Activated CD4-positive, alpha-beta memory T cell treated with anti-CD3 and anti-CD28 coated beads for 36 hours (primary cell): ENCODE data around the gene PLPPR1. TPM values are rescaled to one million over a fixed set of nuclear protein-coding genes. Genes with fewer than 3 reads are reported as not detected.

Experiments used
- CTCF ChIA-PET: fragments of 350-600 bp; sonication (Branson Sonifier 250); formaldehyde crosslinking; loops from one replicate; lab custom pipeline; 2021; ENCODE audit warnings: antibody characterized with exemption, inconsistent platforms; lab: Charles Lee
- POLR2A ChIA-PET: fragments of 350-600 bp; sonication (Branson Sonifier 250); formaldehyde crosslinking; loops from one replicate; lab custom pipeline; 2021; ENCODE audit warnings: antibody characterized with exemption; lab: Charles Lee
- DNase-seq: peaks from one replicate; pipeline ENCODE4 v3.0.0-alpha.2; 2020
- H3K27ac Mint-ChIP-seq: one replicate; pipeline ENCODE4 v1.8.0; 2021; ENCODE audit warnings: mixed read lengths
- H3K27me3 Mint-ChIP-seq: one replicate; pipeline ENCODE4 v1.8.0; 2021; ENCODE audit warnings: mixed read lengths
- H3K36me3 Mint-ChIP-seq: one replicate; pipeline ENCODE4 v1.8.0; 2021; ENCODE audit warnings: mixed read lengths
- H3K4me1 Mint-ChIP-seq: one replicate; pipeline ENCODE4 v1.8.0; 2021; ENCODE audit warnings: low read depth, mixed read lengths
- H3K4me3 Mint-ChIP-seq: one replicate; pipeline ENCODE4 v1.8.0; 2021; ENCODE audit warnings: mild to moderate bottlenecking, mixed read lengths
- H3K9me3 Mint-ChIP-seq: one replicate; pipeline ENCODE4 v1.8.0; 2021; ENCODE audit warnings: mixed read lengths
- intact Hi-C: fragments of 100-400 bp; cut with micrococcal nuclease; formaldehyde crosslinking; loops from one replicate; pipeline ENCODE4 v1.15.1; 2023
- total RNA-seq, 2 experiments: library from RNA; stranded (reverse); gene quantifications; one replicate each; pipeline ENCODE4 v1.2.3, GENCODE V29; 2021

PLPPR1 gene
- total RNA-seq, 2 experiments from 2014 or later, result not detected

DNA sequence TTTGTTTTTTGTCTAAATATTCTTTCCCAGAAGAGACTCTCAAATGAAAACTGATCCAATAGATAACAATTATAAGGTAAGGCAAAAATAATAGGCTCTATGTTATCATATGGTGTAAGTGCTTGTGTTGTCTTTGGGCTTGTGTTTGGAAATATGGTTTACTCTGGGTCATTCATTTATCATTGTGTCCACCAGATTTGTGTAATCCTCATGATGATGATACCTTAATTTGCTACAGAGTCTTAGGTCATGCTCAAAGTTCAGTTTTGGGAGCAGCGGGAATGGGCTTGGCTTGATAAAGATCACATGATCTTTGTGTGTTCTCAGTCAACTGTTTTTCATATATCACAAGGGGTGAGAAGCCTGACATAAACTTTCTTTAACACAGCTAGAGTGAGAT lies 34.2 kb downstream of the PLPPR1 start:
- POLR2A ChIA-PET, result no interaction called here
- no peaks in the 10 kb centered on the region for H3K36me3 Mint-ChIP-seq
- H3K27ac Mint-ChIP-seq, result no peak overlapping the region
- intact Hi-C loops, result no loop called here
- H3K4me3 Mint-ChIP-seq, result no peak overlapping the region
- CTCF ChIA-PET, result no interaction called here
- no peaks in the 10 kb centered on the region for H3K4me1 Mint-ChIP-seq
- H3K27me3 Mint-ChIP-seq, result no peaks in the 10 kb centered on the region
- no peak for DNase-seq
- no peaks in the 10 kb centered on the region for H3K9me3 Mint-ChIP-seq

DNA sequence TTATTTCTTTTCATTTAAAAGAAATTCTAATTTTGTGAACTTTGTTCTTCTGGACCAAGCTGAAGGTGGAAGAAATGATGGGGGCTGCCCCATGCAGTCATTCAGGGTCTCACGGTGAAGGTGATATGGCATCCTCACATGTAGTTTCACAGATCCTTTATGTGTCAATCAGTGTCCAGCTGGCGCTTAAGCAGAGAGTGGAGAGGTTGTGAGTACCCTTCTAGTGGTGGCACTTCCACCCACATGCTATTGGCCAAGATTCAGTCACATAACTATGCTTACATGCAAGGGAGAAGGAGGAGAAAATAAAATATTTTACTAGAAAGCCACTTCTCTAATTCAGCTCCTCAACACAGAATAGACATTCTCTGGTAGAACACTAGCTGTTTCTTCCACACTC lies 34.7 kb downstream of the PLPPR1 start:
- DNase-seq, result no peak
- ChIA-PET CTCF (no interaction called here), POLR2A (no interaction called here)
- intact Hi-C loops, result no loop called here
- H3K27me3 Mint-ChIP-seq, result no peaks in the 10 kb centered on the region
- H3K36me3 Mint-ChIP-seq, result no peaks in the 10 kb centered on the region
- no peaks in the 10 kb centered on the region for H3K4me1 Mint-ChIP-seq
- no peak overlapping the region for H3K4me3 Mint-ChIP-seq
- no peak overlapping the region for H3K27ac Mint-ChIP-seq
- H3K9me3 Mint-ChIP-seq, result no peaks in the 10 kb centered on the region

DNA sequence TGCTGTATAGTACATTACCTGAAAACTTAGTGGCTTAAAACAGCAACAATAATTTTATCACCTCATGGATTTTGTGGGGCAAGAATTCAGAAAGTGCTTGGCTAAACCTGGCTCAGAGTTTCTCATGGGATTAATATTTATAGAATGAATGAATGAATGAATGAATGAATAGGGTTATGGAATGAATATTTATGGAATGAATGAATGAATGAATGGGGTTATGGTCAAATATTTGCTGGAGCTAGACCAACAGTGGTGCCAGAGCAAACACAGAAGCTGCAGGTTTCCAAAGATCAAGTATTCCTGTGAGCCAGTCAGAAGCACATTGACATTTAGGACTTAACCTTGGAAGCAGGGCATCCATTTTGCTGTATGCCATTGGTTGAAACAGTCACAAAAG lies 35.7 kb downstream of the PLPPR1 start:
- ChIA-PET POLR2A (no interaction called here), CTCF (no interaction called here)
- Mint-ChIP-seq H3K9me3 (no peaks in the 10 kb centered on the region), H3K36me3 (no peaks in the 10 kb centered on the region), H3K27ac (no peak overlapping the region), H3K4me1 (no peaks in the 10 kb centered on the region), H3K27me3 (no peaks in the 10 kb centered on the region), H3K4me3 (no peak overlapping the region)
- intact Hi-C loops, result no loop called here
- DNase-seq, result no peak

DNA sequence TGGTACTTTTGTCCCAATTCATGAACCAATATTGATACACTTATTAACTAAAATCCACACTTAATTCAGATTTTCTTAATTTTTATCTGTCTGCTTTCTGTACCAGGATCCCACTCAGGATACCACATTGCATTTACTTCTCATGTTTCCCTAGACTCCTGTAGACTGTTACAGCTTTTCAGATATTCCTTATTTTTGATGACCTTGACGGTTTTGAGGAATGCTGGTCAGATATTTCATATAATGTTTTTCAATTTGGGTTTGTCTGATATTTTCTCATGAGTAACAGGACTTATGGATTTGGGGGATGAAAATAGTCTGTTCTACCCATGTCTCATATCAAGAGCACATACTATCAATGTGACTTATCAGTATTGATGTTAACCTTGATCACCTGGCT lies 37.4 kb downstream of the PLPPR1 start:
- POLR2A ChIA-PET, result no interaction called here
- no peak overlapping the region for H3K27ac Mint-ChIP-seq
- intact Hi-C loops, result no loop called here
- no peaks in the 10 kb centered on the region for H3K27me3 Mint-ChIP-seq
- H3K4me1 Mint-ChIP-seq, result no peaks in the 10 kb centered on the region
- H3K4me3 Mint-ChIP-seq, result no peak overlapping the region
- H3K9me3 Mint-ChIP-seq, result no peaks in the 10 kb centered on the region
- no peak for DNase-seq
- CTCF ChIA-PET, result no interaction called here
- no peaks in the 10 kb centered on the region for H3K36me3 Mint-ChIP-seq

DNA sequence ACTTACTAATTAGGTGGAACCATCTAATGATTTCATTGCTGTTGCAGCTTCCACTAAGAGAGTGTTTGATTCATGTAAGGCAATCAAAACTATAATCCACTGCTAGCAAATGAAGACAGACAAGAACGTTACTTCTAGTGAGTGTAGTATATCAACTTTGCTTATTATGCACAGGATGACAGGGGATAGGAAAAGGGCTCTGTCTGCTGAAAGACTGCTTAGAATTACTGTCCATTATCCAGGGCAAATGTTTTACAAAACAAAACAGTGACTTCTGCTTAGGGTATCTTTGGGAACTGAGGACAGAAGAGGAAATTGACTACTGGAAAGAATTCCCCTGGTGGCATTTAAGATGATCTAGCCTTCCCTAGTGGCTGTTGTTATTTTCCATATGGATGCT lies 40.2 kb downstream of the PLPPR1 start:
- Mint-ChIP-seq H3K27ac (no peak overlapping the region), H3K4me3 (no peak overlapping the region), H3K36me3 (no peaks in the 10 kb centered on the region), H3K4me1 (no peaks in the 10 kb centered on the region), H3K9me3 (no peaks in the 10 kb centered on the region), H3K27me3 (no peaks in the 10 kb centered on the region)
- no peak for DNase-seq
- POLR2A ChIA-PET, result no interaction called here
- intact Hi-C loops, result no loop called here
- CTCF ChIA-PET, result no interaction called here

DNA sequence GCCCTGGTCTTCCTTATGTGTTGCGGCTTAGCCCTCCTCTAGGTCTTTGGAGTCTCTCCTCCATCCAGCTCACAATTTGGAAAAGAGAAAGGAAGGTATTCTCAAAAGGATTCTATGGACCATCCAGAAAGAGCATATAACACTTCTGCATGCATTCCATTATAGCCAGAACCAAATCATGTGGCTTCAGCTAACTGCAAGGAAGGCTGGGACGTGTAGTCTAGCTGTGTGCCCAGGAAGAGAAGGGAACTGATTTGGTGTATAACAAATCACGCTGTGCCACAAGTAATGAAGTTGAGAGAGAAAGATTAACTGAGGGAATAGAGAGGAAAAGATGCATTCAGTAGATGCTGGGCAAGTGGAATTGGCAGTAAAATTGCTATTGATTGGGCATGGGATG lies 43.7 kb downstream of the PLPPR1 start:
- H3K9me3 Mint-ChIP-seq, result no peaks in the 10 kb centered on the region
- intact Hi-C loops, result no loop called here
- no peak overlapping the region for H3K27ac Mint-ChIP-seq
- no peak overlapping the region for H3K4me3 Mint-ChIP-seq
- no peaks in the 10 kb centered on the region for H3K36me3 Mint-ChIP-seq
- POLR2A ChIA-PET, result no interaction called here
- no peaks in the 10 kb centered on the region for H3K4me1 Mint-ChIP-seq
- CTCF ChIA-PET, result no interaction called here
- DNase-seq, result no peak
- no peaks in the 10 kb centered on the region for H3K27me3 Mint-ChIP-seq

DNA sequence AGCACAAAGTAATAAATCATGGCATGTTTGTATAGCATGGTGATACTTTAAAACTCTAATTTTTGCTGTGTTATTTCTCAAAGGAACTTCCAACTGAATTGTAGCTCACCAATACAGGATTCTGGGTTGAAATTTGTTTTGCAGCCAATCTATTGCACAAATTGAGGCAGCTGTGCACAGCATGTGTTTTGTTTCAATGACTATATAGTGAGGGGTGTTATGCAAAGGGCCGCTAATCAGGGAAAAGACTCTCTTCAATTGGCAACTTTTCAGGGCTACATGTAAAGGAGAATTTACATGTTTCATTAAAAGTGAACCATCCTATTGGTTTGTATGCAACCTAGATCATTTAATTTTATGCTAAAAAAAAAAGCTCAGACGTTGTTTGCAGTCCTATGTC lies 44.6 kb downstream of the PLPPR1 start:
- Mint-ChIP-seq H3K4me1 (no peaks in the 10 kb centered on the region), H3K27me3 (no peaks in the 10 kb centered on the region), H3K9me3 (no peaks in the 10 kb centered on the region), H3K4me3 (no peak overlapping the region), H3K36me3 (no peaks in the 10 kb centered on the region), H3K27ac (no peak overlapping the region)
- POLR2A ChIA-PET, result no interaction called here
- no peak for DNase-seq
- CTCF ChIA-PET, result no interaction called here
- intact Hi-C loops, result no loop called here

DNA sequence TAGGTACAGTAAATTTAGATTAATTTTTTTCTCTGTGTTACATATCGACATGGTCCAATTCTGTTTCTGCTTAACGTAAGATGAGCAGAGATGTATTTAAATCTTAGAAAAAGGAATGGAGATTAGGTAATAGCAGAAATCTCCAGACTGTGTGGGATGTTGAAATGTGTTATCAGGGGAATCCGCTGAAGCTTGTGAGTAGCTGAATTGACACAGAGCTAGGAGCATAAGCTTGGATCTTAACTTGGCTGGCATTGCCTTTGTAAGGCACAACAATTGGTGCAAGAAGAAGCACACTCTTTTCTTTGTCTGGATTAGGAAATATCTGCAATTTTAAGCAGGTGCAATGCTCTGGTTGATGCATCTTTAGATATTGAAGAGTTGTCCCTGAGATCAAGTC lies 53.1 kb downstream of the PLPPR1 start:
- H3K4me1 Mint-ChIP-seq, result no peaks in the 10 kb centered on the region
- no peak overlapping the region for H3K27ac Mint-ChIP-seq
- intact Hi-C loops, result no loop called here
- no peak for DNase-seq
- CTCF ChIA-PET, result no interaction called here
- no peaks in the 10 kb centered on the region for H3K9me3 Mint-ChIP-seq
- H3K27me3 Mint-ChIP-seq, result peaks cover 2% of the 10 kb centered on the region
- no peak overlapping the region for H3K4me3 Mint-ChIP-seq
- POLR2A ChIA-PET, result no interaction called here
- no peaks in the 10 kb centered on the region for H3K36me3 Mint-ChIP-seq

DNA sequence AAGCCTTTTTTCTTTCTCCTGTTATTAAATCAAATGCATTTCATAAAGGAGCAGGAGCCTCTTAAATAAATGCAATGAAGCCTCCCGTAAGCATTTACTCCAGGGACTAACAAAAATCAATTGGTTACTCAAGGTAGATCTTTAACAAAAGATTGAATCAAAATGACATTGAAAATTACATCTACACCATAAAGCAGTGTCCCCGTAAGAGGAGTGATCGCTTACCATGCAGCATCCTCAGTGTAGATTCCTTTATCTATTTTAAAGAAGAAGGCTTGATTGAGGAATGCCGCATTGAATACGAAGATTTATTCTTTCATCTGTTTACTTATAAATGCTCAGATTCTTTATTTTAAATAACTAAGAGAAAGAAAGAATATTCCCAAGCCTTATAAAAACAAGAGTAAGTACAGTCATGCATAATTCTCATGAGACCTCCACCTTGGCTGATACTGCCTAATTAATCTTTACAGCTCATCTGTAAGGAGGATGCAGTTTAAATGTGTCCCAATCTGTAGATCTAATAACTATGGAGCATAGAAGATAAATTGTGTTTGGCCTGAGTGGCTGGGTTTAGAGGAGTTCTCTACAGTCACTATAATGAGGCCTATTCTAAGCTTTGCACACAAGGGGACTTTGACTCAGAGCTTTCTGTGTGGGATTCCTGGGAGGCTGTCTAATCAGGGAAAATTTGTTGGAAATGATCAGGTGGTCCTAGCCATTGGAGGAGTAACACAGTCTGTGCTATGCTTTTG lies 55.1 kb downstream of the PLPPR1 start:
- no peaks in the 10 kb centered on the region for H3K9me3 Mint-ChIP-seq
- H3K36me3 Mint-ChIP-seq, result no peaks in the 10 kb centered on the region
- CTCF ChIA-PET, result no interaction called here
- H3K27me3 Mint-ChIP-seq, result peaks cover 2% of the 10 kb centered on the region
- no peaks in the 10 kb centered on the region for H3K4me1 Mint-ChIP-seq
- no peak overlapping the region for H3K4me3 Mint-ChIP-seq
- no peak overlapping the region for H3K27ac Mint-ChIP-seq
- intact Hi-C loops, result no loop called here
- DNase-seq, result no peak
- POLR2A ChIA-PET, result no interaction called here

DNA sequence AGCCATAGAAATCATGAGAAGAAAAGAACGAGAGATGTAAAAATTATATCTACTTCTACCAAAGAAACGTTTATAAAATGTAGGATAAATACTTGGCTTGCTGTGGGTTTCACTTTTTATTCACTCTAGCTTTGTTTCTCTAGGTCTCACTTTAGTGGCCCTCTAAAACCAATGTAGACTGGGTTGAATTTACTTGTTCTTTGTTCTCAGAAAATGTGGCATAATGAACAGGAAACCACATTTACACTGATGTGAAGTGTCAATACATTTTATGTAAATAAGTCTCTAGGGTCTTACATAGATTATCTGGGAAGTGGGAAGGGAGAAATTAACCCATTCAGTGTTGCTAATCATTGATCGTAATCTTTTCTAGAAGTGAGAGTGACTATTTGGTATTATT lies 58.9 kb downstream of the PLPPR1 start:
- no peaks in the 10 kb centered on the region for H3K36me3 Mint-ChIP-seq

DNA sequence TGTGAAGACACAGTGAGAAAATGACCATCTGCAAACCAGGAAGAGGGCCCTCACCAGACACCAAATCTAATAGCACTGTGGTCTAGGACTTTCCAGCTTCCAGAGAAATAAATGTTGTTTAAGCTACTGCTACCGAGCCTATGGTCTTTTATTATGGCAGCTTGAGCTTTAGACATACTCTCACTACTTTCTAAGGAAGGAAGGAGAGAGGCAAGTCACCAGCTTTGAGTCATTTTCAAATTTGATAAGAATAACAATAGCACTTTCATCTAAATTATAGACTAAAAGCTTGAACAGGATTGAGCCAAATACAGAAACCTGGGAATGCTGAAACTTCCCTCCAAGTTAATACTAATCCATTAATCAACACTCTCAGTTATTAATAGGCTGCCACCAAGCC lies 64.4 kb downstream of the PLPPR1 start:
- intact Hi-C loops, result no loop called here
- H3K36me3 Mint-ChIP-seq, result no peaks in the 10 kb centered on the region
- no peak overlapping the region for H3K4me3 Mint-ChIP-seq
- CTCF ChIA-PET, result no interaction called here
- no peak overlapping the region for H3K27ac Mint-ChIP-seq
- peaks cover 2% of the 10 kb centered on the region for H3K27me3 Mint-ChIP-seq
- H3K4me1 Mint-ChIP-seq, result no peaks in the 10 kb centered on the region
- no peak for DNase-seq
- no peaks in the 10 kb centered on the region for H3K9me3 Mint-ChIP-seq
- POLR2A ChIA-PET, result no interaction called here

More for the DNA sequence above, 58.9 kb downstream of the PLPPR1 start:
- intact Hi-C loops, result no loop called here
- Mint-ChIP-seq H3K27ac (no peak overlapping the region), H3K4me3 (no peak overlapping the region), H3K27me3 (no peaks in the 10 kb centered on the region), H3K9me3 (no peaks in the 10 kb centered on the region), H3K4me1 (no peaks in the 10 kb centered on the region)
- POLR2A ChIA-PET, result no interaction called here
- DNase-seq, result no peak
- CTCF ChIA-PET, result no interaction called here

DNA sequence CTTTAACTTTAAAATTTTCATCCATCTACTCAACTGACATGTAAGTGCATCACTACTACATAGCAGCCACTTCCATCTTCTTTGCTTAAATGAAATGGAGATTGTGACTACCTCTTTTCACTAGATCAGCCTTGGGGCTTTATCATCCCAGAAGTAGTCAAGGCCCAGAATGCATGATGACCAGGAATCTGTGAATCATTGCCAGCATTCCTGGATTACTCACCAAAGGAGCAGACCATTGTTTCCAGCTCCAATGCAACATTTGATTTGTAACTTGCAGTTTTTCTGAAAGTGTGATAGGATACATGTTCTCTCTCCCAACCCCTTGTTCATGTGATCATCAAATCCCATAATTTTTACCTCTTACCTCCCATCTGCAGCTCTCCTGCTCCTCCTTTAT lies 65.1 kb downstream of the PLPPR1 start:
- Mint-ChIP-seq H3K27ac (no peak overlapping the region), H3K4me1 (no peaks in the 10 kb centered on the region), H3K36me3 (no peaks in the 10 kb centered on the region), H3K27me3 (peaks cover 2% of the 10 kb centered on the region), H3K4me3 (no peak overlapping the region), H3K9me3 (no peaks in the 10 kb centered on the region)
- ChIA-PET CTCF (no interaction called here), POLR2A (no interaction called here)
- DNase-seq, result no peak
- intact Hi-C loops, result no loop called here

DNA sequence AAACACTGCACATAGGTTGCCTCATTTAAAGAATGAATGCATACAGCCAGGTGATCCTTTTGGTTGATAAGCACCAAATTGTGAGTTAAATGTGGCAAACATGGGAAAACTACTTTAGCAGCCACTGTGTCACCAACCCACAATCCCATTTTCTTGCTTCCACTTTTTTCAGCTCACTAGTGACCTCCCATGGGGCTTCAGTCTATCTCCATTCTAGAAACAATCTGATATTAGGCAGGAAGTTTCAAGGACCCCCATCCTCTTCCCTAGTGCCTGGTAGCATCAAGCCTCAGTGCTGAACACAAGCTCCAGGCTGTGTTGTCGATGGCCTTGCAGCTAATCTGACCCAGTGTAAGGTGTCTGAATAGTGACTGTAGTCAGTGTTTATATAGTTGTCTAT lies 66.2 kb downstream of the PLPPR1 start:
- Mint-ChIP-seq H3K4me3 (no peak overlapping the region), H3K4me1 (no peaks in the 10 kb centered on the region), H3K9me3 (no peaks in the 10 kb centered on the region), H3K27ac (no peak overlapping the region), H3K27me3 (peaks cover 2% of the 10 kb centered on the region), H3K36me3 (no peaks in the 10 kb centered on the region)
- DNase-seq, result no peak
- ChIA-PET POLR2A (no interaction called here), CTCF (no interaction called here)
- intact Hi-C loops, result no loop called here
